NB4 (cell line): ENCODE results near the gene POLR1G.
A peak's percentile ranks its signal among the peaks of the same experiment; 100 is the strongest.
"Not testable (repeated sequence)": the region's sequence is repeated elsewhere in the genome, so short reads cannot be mapped to it uniquely, and the experiment has no call there.

Experiments
- DNase-seq: peaks from one replicate; pipeline ENCODE4 v3.0.0; 2010; ENCODE audit warnings: low read depth
- H3K4me3 ChIP-seq: one replicate; pipeline ENCODE4 v1.5.1; 2011; ENCODE audit warnings: mild to moderate bottlenecking, low read depth, low read length, moderate library complexity
- MYC ChIP-seq: IDR thresholded peaks from 2 replicates; pipeline ENCODE4 v1.6.1; 2011; ENCODE audit warnings: low read depth, low read length
- POLR2A ChIP-seq: IDR thresholded peaks from 2 replicates; pipeline ENCODE4 v1.6.1; 2011; ENCODE audit warnings: mild to moderate bottlenecking; ENCODE audit not compliant: insufficient read length; ENCODE audit errors: extremely low read depth
- TF ChIP-seq, protein P1 (sequence below): IDR thresholded peaks from 2 replicates; pipeline ENCODE4 v1.6.1; 2011; ENCODE audit warnings: low read depth, low read length
- TF ChIP-seq, protein P2 (sequence below): IDR thresholded peaks from one replicate; pipeline ENCODE4 v1.5.1; 2012; ENCODE audit warnings: low read depth, low read length

The POLR1G gene

DNA sequence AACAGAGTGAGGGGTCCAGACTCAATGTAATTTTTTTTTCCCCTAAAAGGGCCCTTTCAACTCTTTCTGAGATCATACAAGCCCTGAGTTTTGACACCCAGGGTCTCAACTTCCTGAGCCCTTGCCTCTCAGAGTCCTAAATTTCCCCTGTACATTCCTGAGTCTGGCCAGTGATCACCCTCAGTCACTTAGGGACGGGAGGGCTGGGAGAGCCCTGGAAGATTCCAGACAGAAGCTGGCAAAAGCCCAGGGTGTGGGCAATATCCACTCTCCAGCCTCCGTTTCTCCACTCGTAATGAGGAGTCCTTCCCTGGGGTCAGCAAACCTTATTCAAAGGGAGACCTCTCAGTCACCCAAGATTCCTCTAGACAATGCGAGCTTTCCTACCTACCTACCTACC is 3.2 kb upstream of the POLR1G start:
- DNase-seq = no peak
- TF ChIP-seq MYC = no peak
- TF ChIP-seq, protein P1, sequence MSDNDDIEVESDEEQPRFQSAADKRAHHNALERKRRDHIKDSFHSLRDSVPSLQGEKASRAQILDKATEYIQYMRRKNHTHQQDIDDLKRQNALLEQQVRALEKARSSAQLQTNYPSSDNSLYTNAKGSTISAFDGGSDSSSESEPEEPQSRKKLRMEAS = no peak
- TF ChIP-seq, protein P2, sequence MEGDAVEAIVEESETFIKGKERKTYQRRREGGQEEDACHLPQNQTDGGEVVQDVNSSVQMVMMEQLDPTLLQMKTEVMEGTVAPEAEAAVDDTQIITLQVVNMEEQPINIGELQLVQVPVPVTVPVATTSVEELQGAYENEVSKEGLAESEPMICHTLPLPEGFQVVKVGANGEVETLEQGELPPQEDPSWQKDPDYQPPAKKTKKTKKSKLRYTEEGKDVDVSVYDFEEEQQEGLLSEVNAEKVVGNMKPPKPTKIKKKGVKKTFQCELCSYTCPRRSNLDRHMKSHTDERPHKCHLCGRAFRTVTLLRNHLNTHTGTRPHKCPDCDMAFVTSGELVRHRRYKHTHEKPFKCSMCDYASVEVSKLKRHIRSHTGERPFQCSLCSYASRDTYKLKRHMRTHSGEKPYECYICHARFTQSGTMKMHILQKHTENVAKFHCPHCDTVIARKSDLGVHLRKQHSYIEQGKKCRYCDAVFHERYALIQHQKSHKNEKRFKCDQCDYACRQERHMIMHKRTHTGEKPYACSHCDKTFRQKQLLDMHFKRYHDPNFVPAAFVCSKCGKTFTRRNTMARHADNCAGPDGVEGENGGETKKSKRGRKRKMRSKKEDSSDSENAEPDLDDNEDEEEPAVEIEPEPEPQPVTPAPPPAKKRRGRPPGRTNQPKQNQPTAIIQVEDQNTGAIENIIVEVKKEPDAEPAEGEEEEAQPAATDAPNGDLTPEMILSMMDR = no peak
- TF ChIP-seq POLR2A = no peak
- H3K4me3 ChIP-seq = no peak overlapping the region

DNA sequence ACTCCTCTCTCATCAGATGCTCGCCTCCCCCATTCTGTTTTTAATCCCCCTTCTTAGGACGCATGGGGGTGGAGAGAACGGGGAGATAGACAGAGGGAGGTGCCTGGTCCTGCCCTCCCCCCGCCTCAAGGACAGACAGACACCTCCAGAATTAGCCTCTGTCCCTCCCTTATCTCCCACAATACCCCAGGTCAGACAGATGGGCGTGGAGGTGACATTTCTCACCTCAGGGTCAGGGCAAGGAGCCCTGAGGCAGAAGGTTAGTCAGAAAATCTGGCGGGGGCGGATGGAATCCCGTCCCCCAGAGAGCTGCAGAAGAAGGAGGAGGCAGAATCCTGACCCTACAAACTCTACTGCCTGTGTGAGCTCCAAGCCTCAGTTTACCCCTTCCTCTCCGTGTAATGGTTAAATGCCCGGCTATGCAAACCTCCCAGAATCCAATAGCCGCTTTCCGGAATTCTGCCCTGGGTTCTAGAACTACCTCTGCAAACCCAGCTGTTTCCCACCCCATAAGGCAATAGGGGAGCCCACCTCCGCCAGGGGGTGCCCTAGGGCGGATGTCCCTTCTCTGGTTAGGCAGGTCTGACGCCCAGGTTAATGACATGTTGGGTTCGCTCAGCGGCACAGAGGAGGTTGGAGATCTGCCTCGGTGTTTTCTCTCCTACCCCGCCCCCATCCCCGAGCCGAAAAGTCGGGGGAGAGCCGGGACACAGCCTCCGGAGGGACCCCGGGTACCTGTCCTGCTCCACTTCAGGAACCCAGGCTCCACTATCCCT is 2.5 kb upstream of the POLR1G start:
- H3K4me3 ChIP-seq = no peak overlapping the region
- peak; percentile 53 for DNase-seq
- TF ChIP-seq, protein P2 = peak; percentile 33
- TF ChIP-seq, protein P1 = no peak
- no peak for TF ChIP-seq MYC

DNA sequence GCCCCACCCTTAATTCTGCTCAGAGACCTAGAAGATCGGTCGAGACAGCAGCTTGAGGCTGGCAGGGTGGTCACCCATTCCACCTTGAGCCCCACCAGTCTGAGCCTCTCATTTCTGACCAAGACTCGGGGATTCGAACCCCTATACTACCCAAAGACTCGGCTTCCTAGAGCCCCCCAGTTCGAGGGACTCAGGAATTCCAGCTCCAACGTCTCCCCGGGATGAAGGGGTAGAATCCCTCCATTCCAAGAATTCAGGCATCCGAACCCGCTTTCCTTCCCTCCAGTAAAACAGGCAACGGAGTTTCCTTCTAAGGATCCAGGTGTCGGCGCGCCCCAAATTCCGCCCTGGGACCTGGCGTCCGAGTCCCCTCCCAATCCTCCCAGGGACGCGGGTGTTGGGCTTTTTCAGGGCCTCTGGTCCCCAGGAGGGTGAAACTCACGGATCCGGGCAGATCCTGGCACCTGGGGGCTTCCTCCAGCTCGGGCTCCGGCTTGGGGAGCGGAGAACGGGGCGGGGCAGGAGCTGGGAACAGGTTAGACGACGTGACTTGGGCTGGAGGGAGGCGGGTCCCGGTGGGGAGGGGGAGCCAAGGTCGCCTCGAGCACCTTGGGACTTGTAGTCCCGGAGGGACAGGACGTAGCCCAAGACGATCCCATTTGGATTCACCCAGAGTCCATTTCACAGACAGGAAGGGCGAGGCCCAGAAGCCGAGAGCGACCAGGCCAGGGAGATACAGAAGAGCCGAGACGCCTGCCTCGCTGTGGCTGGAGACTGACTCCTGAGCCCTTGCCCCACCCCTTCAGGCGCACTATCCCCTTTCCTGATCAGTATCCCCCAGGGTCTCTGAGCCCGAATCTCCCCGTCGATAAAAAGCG is 1.6 kb upstream of the POLR1G start, which contains the start of gene PPP1R13L:
PPP1R13L (minus strand) TSS at position 513 of the 878 bp plus-strand sequence. CDS start 6,751 bp downstream, outside the sequence.
- H3K4me3 ChIP-seq = peak within 1 kb of the TSS; percentile 88
- peak; percentile 13 for DNase-seq
- TF ChIP-seq, protein P2 = no peak
- TF ChIP-seq, protein P1 = no peak
- TF ChIP-seq POLR2A (no peak), MYC (no peak)

DNA sequence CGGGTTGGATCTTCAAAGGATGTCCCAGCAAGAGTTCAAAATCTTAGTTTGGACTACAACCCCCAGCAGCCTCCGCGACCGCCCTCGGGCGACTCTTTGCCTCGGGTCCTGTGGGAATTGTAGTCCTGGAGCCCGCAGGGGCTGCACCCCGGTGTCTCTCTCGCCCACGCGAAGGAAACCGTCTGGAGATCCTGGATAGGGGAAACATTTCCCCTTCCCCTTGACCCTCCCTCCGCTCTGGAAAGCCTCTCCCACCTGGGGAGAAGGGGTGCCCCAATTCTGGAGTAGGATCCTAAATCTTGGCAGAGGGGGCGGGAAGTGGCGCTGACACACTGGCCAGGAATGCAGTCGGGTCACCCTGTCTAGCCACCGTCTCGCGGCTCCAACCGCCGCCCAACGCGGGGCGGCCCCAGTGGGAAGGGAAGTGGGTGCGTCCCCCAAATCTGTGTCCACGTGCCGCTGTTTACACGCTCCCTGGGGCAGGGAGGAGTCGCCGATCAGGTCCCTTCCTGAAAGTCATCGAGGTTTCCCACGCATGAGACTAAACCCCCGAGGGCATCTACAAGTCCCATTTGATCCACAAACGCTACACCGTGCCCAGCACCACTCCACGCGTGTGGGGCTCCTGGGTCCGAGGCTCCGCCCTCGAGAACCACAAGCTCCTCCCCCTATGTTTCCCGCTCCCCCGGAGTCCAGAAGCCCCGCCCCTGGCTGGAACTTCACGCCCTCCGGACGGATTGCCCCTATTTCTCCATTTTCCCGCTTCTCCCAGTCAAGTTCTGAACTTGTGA is 814 bp upstream of the POLR1G start:
- peak overlapping the region; percentile 88 for H3K4me3 ChIP-seq
- TF ChIP-seq, protein P2 = no peak
- TF ChIP-seq, protein P1 = peak; percentile 77
- TF ChIP-seq POLR2A (peak; percentile 63), MYC (peak; percentile 15)
- DNase-seq = peak; percentile 80

DNA sequence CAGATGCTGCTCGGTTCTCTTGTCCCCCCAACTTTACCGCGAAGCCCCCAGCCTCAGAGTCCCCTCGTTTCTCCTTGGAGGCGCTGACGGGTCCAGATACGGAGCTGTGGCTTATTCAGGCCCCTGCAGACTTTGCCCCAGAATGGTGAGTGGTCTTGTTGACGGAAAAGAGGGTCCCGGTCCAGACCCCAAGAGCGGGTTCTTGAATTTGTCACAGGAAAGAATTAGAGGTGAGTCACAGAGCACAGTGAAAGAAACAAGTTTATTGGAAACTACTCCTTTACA is 589 bp downstream of the POLR1G start:
- TF ChIP-seq MYC = no peak
- TF ChIP-seq POLR2A = no peak
- TF ChIP-seq, protein P1 = no peak
- TF ChIP-seq, protein P2 = no peak
- peak overlapping the region; percentile 88 for H3K4me3 ChIP-seq
- DNase-seq = no peak

DNA sequence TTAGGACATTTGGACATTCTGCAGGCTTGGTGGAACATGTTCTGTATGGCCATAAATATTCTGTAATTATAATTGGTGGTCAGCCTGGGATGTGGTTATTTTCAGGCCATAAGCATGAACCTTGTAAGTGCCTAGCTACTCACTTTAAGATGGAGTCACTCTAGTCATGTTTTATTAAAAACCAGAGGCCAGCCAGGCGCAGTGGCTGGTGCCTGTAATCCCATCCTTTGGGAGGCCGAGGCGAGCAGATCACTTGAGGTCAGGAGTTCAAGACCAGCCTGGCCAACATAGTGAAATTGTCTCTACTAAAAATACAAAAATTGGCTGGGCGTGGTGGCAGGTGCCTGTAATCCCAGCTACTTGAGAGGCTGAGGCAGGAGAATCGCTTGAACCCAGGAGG is 1.1 kb downstream of the POLR1G start:
- not testable (repeated sequence) for DNase-seq
- H3K4me3 ChIP-seq = peak overlapping the region; percentile 88
